HG02981 (cell line): ENCODE results near the gene RIPOR3.

Source experiments
- ATAC-seq: cut with Tn5 transposase; IDR thresholded peaks from one replicate; pipeline ENCODE4 v1.9.1; 2021; ENCODE audit warnings: mild to moderate bottlenecking, moderate library complexity; ENCODE audit not compliant: unreplicated experiment

Gene RIPOR3

GRCh38 chr20:50592282-50593004, 98.9 kb downstream of the RIPOR3 start:
- no peak for ATAC-seq

- no peak for ATAC-seq
Measured at GRCh38 chr20:50591233-50591852, 100.0 kb downstream of the RIPOR3 start.

GRCh38 chr20:50590348-50590664, 101.0 kb downstream of the RIPOR3 start:
- ATAC-seq, result no peak

GRCh38 chr20:50589548-50590347, 101.6 kb downstream of the RIPOR3 start:
- no peak for ATAC-seq

DNA sequence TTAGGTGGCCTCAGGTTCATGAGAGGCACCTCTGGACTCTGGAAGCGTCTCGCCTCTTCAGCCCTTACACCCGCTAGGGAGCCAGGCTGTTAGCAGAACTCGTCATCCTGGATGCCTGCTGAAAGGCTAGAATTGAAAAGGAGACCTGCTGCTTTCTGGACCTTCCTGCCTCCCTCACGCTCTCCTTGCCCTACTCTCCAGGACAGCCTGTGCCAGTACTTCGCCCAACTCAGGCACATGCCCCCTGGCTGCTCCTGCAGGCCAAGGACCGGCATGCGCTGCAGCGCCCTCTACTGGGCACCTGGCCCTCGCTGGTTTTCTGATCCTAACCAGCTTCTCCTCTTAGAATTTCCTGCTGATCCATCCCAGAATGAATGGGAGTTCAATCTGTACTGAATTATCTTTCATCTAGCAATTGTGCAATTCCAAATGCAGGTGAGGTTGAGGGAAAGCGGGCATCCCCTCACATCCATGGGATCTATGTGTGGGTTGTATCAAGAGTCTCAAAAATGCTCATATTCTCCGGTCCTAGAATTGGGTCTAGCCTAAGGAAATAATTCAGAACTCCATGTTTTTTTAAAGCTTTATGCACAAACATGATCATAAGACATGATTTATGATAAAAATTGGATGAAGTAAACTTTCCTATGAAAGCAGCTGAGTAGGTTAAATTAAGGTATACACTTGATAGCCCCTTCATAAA, 103.2 kb downstream of the RIPOR3 start:
- no peak for ATAC-seq

- no peak for ATAC-seq
Measured at GRCh38 chr20:50587291-50587961, 103.9 kb downstream of the RIPOR3 start.

GRCh38 chr20:50586531-50587232, 104.7 kb downstream of the RIPOR3 start:
- no peak for ATAC-seq

GRCh38 chr20:50585678-50586077, 105.7 kb downstream of the RIPOR3 start:
- ATAC-seq, result no peak

- ATAC-seq, result no peak
Measured at GRCh38 chr20:50585214-50585613, 106.1 kb downstream of the RIPOR3 start.

DNA sequence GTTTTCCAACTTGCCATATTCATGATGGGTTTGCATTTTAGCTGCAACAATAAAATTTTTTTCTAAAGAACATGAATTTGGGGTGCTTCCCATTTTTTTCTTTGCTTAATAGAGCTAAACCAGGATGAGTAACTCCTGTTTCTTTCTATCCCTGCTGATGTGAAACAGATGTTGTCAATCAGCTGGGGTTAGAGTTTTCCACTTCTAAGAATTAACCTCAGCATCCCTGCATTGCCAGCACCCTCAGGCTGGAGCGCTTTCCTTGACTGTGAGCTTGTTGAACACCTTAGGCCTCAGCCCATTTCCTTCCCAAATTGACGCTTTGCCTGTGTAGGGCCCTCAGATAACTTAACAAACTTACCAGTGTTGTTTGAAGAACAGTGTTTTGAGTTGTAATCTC, 106.7 kb downstream of the RIPOR3 start:
- ATAC-seq, result no peak

DNA sequence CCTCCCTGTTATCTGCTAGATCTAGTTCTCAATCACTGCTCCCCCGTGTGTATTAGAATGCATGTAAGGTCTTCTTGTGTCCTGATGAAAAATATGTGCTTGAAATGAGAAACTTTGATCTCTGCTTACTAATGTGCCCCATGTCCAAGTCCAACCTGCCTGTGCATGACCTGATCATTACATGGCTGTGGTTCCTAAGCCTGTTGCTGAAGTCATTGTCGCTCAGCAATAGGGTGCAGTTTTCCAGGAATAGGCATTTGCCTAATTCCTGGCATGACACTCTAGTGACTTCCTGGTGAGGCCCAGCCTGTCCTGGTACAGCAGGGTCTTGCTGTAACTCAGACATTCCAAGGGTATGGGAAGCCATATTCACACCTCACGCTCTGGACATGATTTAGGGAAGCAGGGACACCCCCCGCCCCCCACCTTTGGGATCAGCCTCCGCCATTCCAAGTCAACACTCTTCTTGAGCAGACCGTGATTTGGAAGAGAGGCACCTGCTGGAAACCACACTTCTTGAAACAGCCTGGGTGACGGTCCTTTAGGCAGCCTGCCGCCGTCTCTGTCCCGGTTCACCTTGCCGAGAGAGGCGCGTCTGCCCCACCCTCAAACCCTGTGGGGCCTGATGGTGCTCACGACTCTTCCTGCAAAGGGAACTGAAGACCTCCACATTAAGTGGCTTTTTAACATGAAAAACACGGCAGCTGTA, 107.7 kb downstream of the RIPOR3 start:
- no peak for ATAC-seq

- no peak for ATAC-seq
Measured at GRCh38 chr20:50582591-50583234, 108.6 kb downstream of the RIPOR3 start.

DNA sequence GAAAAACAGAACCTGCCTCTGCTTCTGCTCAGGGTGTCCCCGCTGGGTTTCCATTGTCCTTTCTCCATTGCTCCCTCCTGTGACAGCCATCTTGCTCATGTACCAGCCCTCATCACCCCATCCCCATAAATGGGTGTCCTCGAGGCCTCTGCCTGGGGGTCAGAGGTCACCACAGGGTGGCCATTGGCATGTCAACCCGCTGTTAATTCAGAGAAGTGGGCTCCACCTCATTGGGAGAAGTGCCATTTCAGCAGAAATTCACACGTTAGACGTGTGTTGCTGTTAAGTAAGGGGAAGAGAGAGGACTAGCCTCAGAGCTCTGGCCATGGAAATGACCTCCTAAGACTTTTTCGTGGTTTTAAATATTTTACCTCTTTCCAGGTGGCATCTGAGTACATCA, 109.2 kb downstream of the RIPOR3 start:
- ATAC-seq, result no peak

DNA sequence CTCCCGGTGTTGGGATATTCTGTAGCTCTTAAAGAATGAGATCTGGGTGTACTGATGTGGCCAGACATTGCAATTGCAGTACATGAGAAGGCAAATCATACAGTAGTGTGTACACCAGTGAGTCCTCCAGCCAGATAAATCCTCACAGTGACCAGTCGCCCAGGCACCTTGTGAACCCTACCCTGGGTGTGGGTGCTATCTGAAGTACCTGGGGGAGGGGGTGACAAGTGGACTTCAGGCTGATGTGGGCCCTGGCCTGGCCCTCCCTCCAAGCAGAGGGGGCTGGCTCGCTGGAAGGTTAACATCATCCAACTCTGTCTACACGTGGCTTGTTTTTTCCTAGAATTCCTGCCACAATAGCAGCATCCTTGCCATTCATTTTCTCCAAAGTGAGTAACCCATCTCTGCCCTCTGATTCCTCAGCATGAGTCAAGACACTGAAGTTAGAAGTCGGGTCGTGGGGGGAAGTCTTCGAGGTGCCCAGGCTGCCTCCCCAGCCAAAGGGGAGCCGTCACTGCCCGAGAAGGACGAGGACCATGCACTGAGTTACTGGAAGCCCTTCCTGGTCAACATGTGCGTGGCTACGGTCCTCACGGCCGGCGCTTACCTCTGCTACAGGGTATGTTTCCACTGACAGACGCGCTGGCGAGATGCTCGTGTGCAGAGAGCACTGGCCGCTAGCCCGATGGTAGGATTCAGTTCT, 110.3 kb downstream of the RIPOR3 start:
- no peak for ATAC-seq

- no peak for ATAC-seq
Measured at GRCh38 chr20:50580016-50580747, 111.2 kb downstream of the RIPOR3 start.

DNA sequence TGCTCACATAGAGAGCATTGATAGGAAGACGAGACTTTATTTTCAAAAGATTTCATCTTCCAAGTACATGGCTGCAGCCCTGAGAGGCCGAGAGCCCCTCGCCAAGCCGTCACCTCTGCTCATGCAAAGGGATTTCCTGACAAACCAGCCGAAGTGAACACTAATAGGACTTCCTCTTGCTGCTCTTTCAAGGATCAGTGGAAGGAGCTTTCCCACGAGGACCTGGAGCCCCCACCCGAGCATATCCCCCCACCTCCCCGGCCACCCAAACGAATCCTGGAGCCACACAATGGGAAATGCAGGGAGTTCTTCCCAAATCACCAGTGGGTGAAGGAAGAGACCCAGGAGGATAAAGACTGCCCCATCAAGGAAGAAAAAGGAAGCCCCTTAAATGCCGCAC, 111.8 kb downstream of the RIPOR3 start:
- no peak for ATAC-seq

DNA sequence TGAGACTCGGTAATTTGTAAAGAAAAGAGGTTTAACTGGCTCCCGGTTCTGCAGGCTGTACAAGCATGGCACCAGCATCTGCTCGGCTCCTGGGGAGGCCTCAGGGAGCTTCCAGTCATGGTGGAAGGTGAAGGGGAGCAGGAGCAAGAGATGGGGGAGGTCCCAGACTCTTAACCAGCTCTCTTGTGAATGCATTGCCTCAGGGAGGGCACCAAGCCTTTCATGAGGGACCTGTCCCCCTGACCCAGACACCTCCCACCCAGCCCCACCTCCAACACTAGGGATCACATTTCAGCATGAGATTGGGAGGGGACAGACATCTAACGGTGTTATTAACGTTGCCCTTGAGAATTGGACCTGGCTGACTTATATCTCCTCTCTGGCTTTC, 112.6 kb downstream of the RIPOR3 start:
- no peak for ATAC-seq
